ENCODE measurements around the gene SPDYE11. TPM values are rescaled to one million over a fixed set of nuclear protein-coding genes. Genes with fewer than 3 reads are reported as not detected.
"Not testable (repeated sequence)": the region's sequence is repeated elsewhere in the genome, so short reads cannot be mapped to it uniquely, and the experiment has no call there.

SPDYE11 gene, protein sequence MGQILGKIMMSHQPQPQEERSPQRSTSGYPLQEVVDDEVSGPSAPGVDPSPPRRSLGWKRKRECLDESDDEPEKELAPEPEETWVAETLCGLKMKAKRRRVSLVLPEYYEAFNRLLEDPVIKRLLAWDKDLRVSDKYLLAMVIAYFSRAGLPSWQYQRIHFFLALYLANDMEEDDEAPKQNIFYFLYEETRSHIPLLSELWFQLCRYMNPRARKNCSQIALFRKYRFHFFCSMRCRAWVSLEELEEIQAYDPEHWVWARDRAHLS
- total RNA-seq, result not detected
- polyA plus RNA-seq (ENCODE audit: insufficient read depth, low read depth, low replicate concordance), result not detected
- long read RNA-seq, donor 1, result 0 reads
- long read RNA-seq, donor 2, result 0 reads
- long read RNA-seq, donor 3, result 0 reads
- long read RNA-seq, donor 4, result 0 reads
- long read RNA-seq, donor 5, result 0 reads
- long read RNA-seq, donor 6, result 0 reads
- long read RNA-seq, donor 7, partial matches to known transcripts, result 0 of 2 reads
- long read RNA-seq, donor 7, other reads (novel, unspliced or antisense), result 2 of 2 reads
- long read RNA-seq, donor 8, result 0 reads
- long read RNA-seq, donor 9, result 0 reads
- long read RNA-seq, donor 10, result 0 reads

DNA sequence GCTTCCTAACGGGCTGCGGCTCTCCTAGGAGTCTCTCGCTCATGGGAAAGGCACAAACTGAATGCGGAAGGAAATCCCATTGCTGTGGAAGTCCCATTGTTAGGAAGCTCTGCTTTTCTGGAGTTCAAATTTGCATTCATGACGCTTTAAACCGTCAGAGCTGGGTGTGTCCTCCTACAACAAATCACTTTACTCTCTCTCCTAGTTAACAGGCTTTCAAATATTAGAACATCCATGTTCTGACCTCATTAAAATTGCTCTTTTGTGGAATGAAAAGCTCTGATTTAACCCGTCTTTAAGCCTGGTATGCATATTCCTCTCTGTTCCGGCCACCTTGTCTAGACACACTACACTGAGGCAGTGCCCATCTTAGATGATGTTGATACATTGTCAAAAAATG lies at the start of gene SPDYE11:
Gene SPDYE11, minus strand, starts transcription at position 101 of the 400 bp plus-strand sequence. CDS start 1,800 bp downstream, outside the sequence.
- FAIRE-seq; DNase-seq; H3K36me3 ChIP-seq (ENCODE audit: control insufficient read depth in 2 of 3, insufficient read depth in 3 of 3, low read length in 3 of 3); H3K27ac ChIP-seq (ENCODE audit: low read depth in 2 of 2, low read length in 2 of 2); H3K27me3 ChIP-seq (ENCODE audit: control insufficient read depth, insufficient read depth, low read length); H3K9ac ChIP-seq (ENCODE audit: low read length in 3 of 3); intact Hi-C loops (cut with DNase I); H3K4me3 ChIP-seq (ENCODE audit: low read length in 3 of 3); H3K9me3 ChIP-seq (ENCODE audit: control insufficient read depth in 2 of 3, insufficient read depth in 1 of 3, low read length in 3 of 3); H3K4me1 ChIP-seq (ENCODE audit: control insufficient read depth in 2 of 3, insufficient read depth in 2 of 3, low read depth in 1 of 3, low read length in 3 of 3): not testable (repeated sequence)

DNA sequence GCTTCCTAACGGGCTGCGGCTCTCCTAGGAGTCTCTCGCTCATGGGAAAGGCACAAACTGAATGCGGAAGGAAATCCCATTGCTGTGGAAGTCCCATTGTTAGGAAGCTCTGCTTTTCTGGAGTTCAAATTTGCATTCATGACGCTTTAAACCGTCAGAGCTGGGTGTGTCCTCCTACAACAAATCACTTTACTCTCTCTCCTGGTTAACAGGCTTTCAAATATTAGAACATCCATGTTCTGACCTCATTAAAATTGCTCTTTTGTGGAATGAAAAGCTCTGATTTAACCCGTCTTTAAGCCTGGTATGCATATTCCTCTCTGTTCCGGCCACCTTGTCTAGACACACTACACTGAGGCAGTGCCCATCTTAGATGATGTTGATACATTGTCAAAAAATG lies 28.2 kb upstream of the SPDYE11 start, which contains the start of gene SPDYE9:
Gene SPDYE9, minus strand, starts transcription at position 101 of the 400 bp plus-strand sequence. CDS start 1,800 bp downstream, outside the sequence.
- intact Hi-C loops (cut with DNase I); H3K9ac ChIP-seq (ENCODE audit: low read length in 3 of 3); FAIRE-seq; DNase-seq; H3K4me3 ChIP-seq (ENCODE audit: low read length in 3 of 3); H3K27me3 ChIP-seq (ENCODE audit: control insufficient read depth, insufficient read depth, low read length); H3K4me1 ChIP-seq (ENCODE audit: control insufficient read depth in 2 of 3, insufficient read depth in 2 of 3, low read depth in 1 of 3, low read length in 3 of 3); H3K36me3 ChIP-seq (ENCODE audit: control insufficient read depth in 2 of 3, insufficient read depth in 3 of 3, low read length in 3 of 3); H3K9me3 ChIP-seq (ENCODE audit: control insufficient read depth in 2 of 3, insufficient read depth in 1 of 3, low read length in 3 of 3); H3K27ac ChIP-seq (ENCODE audit: low read depth in 2 of 2, low read length in 2 of 2): not testable (repeated sequence)

DNA sequence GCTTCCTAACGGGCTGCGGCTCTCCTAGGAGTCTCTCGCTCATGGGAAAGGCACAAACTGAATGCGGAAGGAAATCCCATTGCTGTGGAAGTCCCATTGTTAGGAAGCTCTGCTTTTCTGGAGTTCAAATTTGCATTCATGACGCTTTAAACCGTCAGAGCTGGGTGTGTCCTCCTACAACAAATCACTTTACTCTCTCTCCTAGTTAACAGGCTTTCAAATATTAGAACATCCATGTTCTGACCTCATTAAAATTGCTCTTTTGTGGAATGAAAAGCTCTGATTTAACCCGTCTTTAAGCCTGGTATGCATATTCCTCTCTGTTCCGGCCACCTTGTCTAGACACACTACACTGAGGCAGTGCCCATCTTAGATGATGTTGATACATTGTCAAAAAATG lies 28.0 kb downstream of the SPDYE11 start, which contains the start of gene SPDYE8:
Gene SPDYE8, minus strand, starts transcription at position 101 of the 400 bp plus-strand sequence. CDS start 1,800 bp downstream, outside the sequence.
- H3K27ac ChIP-seq (ENCODE audit: low read depth in 2 of 2, low read length in 2 of 2); H3K4me1 ChIP-seq (ENCODE audit: control insufficient read depth in 2 of 3, insufficient read depth in 2 of 3, low read depth in 1 of 3, low read length in 3 of 3); FAIRE-seq; H3K27me3 ChIP-seq (ENCODE audit: control insufficient read depth, insufficient read depth, low read length); H3K9ac ChIP-seq (ENCODE audit: low read length in 3 of 3); H3K9me3 ChIP-seq (ENCODE audit: control insufficient read depth in 2 of 3, insufficient read depth in 1 of 3, low read length in 3 of 3); H3K36me3 ChIP-seq (ENCODE audit: control insufficient read depth in 2 of 3, insufficient read depth in 3 of 3, low read length in 3 of 3); intact Hi-C loops (cut with DNase I); DNase-seq; H3K4me3 ChIP-seq (ENCODE audit: low read length in 3 of 3): not testable (repeated sequence)

DNA sequence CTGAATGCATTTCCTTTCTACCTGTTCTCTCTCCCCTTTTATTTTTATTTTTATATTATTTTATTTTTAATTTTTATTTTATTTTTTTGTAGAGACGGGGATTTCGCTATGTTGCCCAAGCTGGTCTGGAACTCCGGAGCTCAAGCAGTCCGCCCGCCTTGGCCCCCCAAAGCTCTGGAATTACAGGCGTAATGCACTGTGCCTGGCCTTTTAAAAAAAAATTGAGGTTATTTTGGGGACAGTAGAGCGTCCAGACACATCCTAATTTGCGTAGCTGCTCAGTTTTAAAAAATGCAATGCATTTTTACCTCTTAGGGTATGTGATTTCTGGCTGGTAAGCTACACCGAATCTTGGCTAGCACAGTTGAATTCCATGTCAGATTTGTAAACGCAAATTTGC lies 51.2 kb downstream of the SPDYE11 start:
- peak in 4 of 5 donors; percentile 1 to 46 (median 7) for DNase-seq
- H3K9ac ChIP-seq (ENCODE audit: low read length in 3 of 3); H3K27me3 ChIP-seq (ENCODE audit: control insufficient read depth, insufficient read depth, low read length); H3K27ac ChIP-seq (ENCODE audit: low read depth in 2 of 2, low read length in 2 of 2); H3K4me1 ChIP-seq (ENCODE audit: control insufficient read depth in 2 of 3, insufficient read depth in 2 of 3, low read depth in 1 of 3, low read length in 3 of 3); FAIRE-seq; H3K36me3 ChIP-seq (ENCODE audit: control insufficient read depth in 2 of 3, insufficient read depth in 3 of 3, low read length in 3 of 3); H3K9me3 ChIP-seq (ENCODE audit: control insufficient read depth in 2 of 3, insufficient read depth in 1 of 3, low read length in 3 of 3); intact Hi-C loops (cut with DNase I): not testable (repeated sequence)
- H3K4me3 ChIP-seq (ENCODE audit: low read length in 3 of 3), result peak overlapping the region in 1 of 3 donors; percentile 39

DNA sequence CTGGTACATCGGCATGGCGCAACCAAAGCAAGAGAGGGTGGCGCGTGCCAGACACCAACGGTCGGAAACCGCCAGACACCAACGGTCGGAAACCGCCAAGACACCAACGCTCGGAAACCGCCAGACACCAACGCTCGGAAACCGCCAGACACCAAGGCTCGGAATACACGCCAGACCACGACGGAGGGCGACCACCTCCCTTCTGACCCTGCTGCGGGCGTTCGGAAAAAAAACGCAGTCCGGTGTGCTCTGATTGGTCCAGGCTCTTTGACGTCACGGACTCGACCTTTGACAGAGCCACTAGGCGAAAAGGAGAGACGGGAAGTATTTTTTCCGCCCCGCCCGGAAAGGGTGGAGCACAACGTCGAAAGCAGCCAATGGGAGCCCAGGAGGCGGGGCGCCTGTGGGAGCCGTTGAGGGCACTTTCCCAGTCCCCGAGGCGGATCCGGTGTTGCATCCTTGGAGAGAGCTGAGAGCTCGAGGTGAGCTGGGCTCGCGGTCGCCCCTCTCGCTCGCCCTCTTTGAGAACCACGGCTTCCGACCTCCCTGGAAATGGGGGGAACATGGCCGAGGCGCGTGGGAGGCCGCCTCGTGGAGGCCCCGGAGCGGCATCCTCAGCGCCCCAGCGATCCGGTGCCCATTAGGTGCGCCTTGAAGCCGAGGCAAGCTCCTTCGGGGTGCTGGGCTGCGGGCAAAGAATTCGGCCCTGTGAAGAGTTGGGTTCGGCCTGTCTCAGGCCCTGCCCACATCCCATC lies 51.8 kb downstream of the SPDYE11 start:
- Histone ChIP-seq H3K9ac (ENCODE audit: low read length in 3 of 3) (peak overlapping the region in 1 of 3 donors; percentile 54), H3K27ac (ENCODE audit: low read depth in 2 of 2, low read length in 2 of 2) (peak overlapping the region; percentile 76 to 82), H3K4me3 (ENCODE audit: low read length in 3 of 3) (peak overlapping the region; percentile 28 to 65 (median 63))
- FAIRE-seq, result peak; percentile 74
- H3K9me3 ChIP-seq (ENCODE audit: control insufficient read depth in 2 of 3, insufficient read depth in 1 of 3, low read length in 3 of 3); intact Hi-C loops (cut with DNase I); H3K27me3 ChIP-seq (ENCODE audit: control insufficient read depth, insufficient read depth, low read length); H3K4me1 ChIP-seq (ENCODE audit: control insufficient read depth in 2 of 3, insufficient read depth in 2 of 3, low read depth in 1 of 3, low read length in 3 of 3); H3K36me3 ChIP-seq (ENCODE audit: control insufficient read depth in 2 of 3, insufficient read depth in 3 of 3, low read length in 3 of 3): not testable (repeated sequence)
- peak; percentile 90 to 96 (median 94) for DNase-seq

DNA sequence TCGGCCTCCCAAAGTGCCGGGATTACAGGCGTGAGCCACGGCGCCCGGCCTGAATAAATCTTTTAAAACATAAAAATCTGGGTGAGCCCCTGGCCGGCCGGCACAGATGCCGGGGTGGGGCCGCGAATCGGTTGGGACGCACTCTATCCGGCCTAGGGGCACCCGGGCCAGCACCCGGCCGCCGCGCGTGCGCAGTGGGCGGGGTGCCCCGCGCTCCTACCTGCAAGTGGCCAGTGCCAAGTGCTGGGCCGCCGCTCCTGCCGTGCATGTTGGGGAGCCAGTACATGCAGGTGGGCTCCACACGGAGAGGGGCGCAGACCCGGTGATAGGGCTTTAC lies 52.4 kb downstream of the SPDYE11 start:
- H3K9me3 ChIP-seq (ENCODE audit: control insufficient read depth in 2 of 3, insufficient read depth in 1 of 3, low read length in 3 of 3); H3K36me3 ChIP-seq (ENCODE audit: control insufficient read depth in 2 of 3, insufficient read depth in 3 of 3, low read length in 3 of 3); H3K27me3 ChIP-seq (ENCODE audit: control insufficient read depth, insufficient read depth, low read length); H3K4me1 ChIP-seq (ENCODE audit: control insufficient read depth in 2 of 3, insufficient read depth in 2 of 3, low read depth in 1 of 3, low read length in 3 of 3); intact Hi-C loops (cut with DNase I); FAIRE-seq: not testable (repeated sequence)
- DNase-seq, result peak in 1 of 5 donors; percentile 90
- Histone ChIP-seq H3K4me3 (ENCODE audit: low read length in 3 of 3) (peak overlapping the region in 2 of 3 donors; percentile 63 to 65), H3K9ac (ENCODE audit: low read length in 3 of 3) (peak overlapping the region in 1 of 3 donors; percentile 54), H3K27ac (ENCODE audit: low read depth in 2 of 2, low read length in 2 of 2) (peak overlapping the region; percentile 76 to 82)

DNA sequence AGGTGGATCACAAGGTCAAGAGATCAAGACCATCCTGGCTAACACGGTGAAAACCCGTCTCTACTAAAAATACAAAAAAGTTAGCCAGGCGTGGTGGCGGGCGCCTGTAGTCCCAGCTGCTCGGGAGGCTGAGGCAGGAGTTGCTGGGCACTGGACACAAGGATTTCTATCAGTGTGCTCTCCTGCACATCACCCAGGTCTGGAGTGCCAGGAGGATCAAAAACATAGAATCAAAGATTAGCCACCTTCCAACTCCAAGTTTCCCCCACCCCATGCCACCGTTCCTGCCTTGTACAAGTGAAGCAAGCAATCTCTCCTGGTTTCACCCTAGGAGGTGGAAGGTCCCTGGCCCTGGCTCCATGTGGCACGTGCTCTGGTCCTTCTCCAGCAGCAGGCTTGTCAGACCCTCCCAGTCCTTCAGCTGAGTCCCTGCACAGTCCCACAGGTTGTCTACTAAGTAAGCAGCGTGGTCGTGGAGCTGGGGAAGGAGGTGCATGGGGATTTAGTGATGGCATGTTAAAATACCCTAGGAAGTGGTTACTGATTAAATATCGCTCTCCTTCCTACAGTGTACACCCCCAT lies 59.7 kb downstream of the SPDYE11 start:
- H3K9me3 ChIP-seq (ENCODE audit: control insufficient read depth in 2 of 3, insufficient read depth in 1 of 3, low read length in 3 of 3); H3K9ac ChIP-seq (ENCODE audit: low read length in 3 of 3); H3K4me3 ChIP-seq (ENCODE audit: low read length in 3 of 3); FAIRE-seq; H3K27me3 ChIP-seq (ENCODE audit: control insufficient read depth, insufficient read depth, low read length); DNase-seq; H3K27ac ChIP-seq (ENCODE audit: low read depth in 2 of 2, low read length in 2 of 2); H3K4me1 ChIP-seq (ENCODE audit: control insufficient read depth in 2 of 3, insufficient read depth in 2 of 3, low read depth in 1 of 3, low read length in 3 of 3); H3K36me3 ChIP-seq (ENCODE audit: control insufficient read depth in 2 of 3, insufficient read depth in 3 of 3, low read length in 3 of 3); intact Hi-C loops (cut with DNase I): not testable (repeated sequence)
